AG08395 (cell line): ENCODE data around the gene SMPD3.
A peak's percentile ranks its signal among the peaks of the same experiment; 100 is the strongest.

Experiments
- DNase-seq: peaks from one replicate; pipeline ENCODE4 v3.0.0; 2012; ENCODE audit warnings: mixed read lengths, low spot score

The SMPD3 gene

GRCh38 chr16:68472581-68472980 lies 24.3 kb upstream of the SMPD3 start:
- DNase-seq, result no peak

DNA sequence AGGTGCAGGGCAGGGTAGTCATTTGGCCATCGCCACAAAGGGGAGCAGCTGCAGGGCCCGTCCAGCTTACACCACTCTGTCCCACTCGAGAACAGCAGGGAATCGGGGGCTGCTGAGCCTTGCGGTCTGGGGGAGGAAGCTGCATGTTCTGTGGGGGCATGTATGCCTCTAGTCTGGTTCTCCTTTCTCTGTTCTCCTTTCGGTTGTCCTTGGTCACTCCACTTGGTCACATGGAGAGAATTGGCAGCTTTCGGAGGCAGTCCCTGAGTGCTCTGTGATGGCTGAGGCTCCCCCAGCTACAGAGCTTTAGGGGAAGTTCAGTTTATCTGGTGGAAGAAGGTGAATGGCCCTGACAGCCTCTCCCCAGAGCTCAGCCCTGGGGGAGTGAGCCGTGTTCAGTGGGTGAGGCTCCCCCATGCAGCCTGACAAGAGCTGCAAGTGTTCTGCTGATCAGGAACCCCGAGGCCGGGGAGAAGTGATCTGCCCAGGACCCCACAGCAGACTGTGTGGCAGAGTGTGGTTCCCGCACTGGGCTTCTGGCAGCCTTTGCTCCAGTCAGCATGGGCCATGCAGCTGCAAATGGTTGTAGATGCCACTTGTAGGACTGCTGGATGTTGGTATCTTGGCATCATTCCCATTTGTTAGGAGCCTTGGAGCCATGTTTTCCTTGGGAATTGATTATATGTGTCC lies 22.3 kb upstream of the SMPD3 start:
- no peak for DNase-seq

- no peak for DNase-seq
These were observed 21.6 kb upstream of the SMPD3 start for GRCh38 chr16:68469796-68470460.

GRCh38 chr16:68468842-68469241 lies 20.5 kb upstream of the SMPD3 start:
- DNase-seq, result no peak

DNA sequence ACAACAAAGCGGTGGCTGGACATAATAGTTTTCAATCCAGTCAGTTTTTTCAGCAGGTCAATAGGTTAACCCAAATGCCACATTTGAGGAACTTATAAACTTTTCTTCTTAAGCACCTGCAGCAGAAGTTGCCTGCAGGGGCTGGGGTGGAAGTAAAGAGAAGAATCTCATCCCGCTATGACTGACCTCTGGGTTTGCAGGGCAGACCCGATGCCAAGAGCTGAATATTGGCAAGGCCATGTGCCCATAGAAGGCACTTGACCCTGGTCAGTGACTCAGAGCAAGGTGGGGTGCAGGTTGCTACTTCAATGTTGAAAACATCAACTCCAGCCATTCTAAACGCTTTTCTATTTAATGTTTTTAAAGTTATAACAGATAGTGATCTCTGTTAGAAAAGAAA lies 17.9 kb upstream of the SMPD3 start:
- no peak for DNase-seq

DNA sequence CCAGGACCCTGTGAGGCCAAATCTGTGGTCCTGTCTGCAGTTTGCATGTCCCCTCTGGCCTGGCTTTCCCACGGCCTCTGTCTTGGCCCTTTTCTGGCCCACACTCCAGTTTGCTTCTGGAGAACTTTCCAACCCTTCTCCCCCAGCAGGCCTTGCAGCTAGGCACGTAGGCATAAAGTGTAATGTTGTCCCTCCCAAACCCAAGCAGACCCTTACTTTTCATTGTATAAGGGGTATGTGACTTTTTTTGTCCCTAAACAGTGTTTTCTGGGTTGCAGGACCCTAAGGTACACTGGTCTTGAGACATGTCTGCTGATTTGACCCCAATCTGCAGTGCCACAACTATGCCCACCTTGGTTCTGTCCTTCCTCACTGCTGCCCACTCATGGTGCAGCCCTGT lies 15.6 kb upstream of the SMPD3 start:
- DNase-seq, result no peak

DNA sequence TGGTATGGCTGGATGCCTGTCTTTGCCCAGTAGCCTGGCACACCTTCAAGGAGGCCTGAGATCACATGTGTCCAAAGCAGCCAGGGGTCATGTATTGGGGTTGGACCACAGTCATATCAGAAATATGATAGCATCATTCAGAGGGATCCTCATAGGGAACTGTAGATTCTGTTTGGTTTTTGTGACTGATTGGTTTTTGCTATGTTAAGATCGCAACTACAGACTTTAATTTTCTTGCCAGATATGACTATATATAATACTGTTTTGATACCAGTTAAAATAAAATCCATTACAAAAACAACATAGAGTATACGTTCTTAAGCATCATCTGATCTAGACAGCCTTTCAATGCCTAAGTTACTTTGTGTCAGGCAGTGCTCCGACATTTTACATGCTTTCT lies 11.8 kb upstream of the SMPD3 start:
- no peak for DNase-seq

DNA sequence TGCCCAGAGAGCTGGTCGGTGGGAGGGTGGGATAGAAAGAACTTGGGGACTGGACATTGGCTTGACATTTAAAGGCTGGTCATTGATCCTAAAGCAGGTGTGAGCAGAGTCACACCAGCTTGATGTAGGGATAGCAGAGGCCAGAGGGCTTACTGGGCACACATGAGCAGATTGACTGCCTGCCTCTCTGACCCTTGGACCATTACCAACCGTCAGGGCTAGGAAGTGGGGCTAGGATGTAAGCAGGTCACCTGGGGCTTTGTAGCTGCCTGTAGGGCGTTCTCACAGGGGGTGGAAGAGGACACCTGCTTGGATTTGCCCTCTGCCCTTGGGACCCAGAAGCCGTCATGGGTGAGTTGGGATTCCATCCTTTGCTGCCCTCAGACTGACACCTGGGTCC lies 11.1 kb upstream of the SMPD3 start:
- no peak for DNase-seq

- DNase-seq, result no peak
These were observed 10.2 kb upstream of the SMPD3 start for GRCh38 chr16:68458551-68458950.

GRCh38 chr16:68458101-68458500 lies 9.8 kb upstream of the SMPD3 start:
- no peak for DNase-seq

DNA sequence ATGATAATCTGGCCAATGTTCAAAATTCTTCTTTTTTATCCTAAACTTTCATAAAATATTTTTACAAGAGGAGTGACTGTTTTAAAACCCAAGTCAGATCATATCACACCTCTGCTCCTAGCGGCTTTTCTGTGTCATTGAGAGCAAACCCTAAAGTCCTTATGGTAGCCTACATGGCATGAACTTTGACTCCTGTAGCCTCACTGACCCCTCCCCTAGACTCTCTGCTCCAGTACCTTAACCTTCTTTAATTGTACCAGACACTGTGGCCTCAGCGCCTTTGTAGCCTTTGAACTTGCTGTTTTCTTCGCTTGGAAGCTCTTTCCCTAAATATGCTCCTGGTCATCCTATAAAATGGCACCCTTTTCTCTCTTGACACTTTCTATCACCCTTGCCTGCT lies 7.3 kb upstream of the SMPD3 start:
- DNase-seq, result no peak

GRCh38 chr16:68454920-68455435 lies 6.7 kb upstream of the SMPD3 start:
- no peak for DNase-seq

DNA sequence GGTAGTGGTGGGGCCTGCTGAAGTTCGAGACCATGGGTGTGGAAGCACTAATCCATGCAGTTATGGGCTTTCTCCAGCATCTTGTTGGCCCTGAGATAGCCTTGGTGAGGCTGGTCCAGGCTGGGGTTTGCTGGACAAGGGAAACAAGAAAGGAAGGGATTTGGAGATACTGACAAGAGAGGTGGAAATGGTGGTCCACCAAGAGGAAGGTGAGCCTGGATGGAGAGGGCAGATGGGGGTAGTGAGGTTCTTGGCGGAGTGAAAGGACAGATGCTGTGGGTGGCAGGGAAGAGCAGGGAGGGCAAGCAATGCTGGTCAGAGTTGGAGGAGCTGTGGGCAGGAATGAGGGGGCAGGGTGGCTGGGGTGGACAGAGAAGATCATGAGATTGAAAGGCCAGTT lies 5.5 kb upstream of the SMPD3 start:
- DNase-seq, result no peak

GRCh38 chr16:68452176-68452575 lies 3.9 kb upstream of the SMPD3 start:
- DNase-seq, result peak; percentile 71

- no peak for DNase-seq
These were observed 3.4 kb upstream of the SMPD3 start for GRCh38 chr16:68451676-68452075.

DNA sequence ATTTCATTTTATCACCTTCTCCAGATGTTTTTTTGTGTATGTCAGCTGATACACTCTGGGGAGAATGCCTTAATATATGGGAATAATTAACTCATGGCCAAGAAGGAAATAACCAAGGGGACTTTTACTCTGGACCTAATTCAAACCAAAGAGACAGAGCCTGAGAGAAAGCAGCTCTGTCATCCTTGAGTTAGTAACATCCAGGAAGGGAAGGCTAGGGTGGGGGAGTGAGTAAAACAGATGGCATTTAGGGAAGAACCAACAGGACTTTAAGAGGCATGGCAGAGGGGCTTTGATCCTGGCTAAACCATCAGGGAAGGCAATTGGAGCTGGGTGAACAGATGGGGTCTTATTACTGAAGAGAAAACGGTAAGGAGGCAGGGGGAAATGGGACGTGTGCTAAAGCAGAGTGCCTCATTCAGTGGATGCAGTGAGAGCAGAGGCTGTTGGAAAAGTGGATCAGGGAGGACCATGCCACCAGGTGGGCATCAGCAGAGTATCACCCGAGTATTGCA lies 2.5 kb upstream of the SMPD3 start:
- DNase-seq, result peak; percentile 35

- no peak for DNase-seq
These were observed 502 bp downstream of the SMPD3 start for GRCh38 chr16:68447653-68448359.

GRCh38 chr16:68446681-68447652 lies 1.3 kb downstream of the SMPD3 start:
- DNase-seq, result no peak

DNA sequence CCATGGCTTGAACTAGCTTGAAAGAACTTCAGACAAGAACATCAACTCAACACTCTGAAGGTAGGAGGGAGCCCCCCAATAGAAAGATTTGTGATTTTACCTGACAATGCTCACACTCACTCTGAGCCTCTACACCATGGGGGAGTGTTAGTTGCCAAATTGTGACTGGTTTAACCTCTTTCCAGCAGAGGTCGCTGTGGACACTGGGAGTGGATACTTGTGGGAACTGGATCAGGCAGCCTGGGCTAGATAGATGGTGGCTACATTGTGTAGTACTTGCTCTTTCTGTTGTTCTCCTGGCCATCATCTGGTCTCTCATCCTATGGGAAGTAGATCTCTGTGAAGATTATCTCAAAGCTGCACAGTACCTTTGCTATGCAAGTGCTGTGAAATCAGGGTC lies 2.9 kb downstream of the SMPD3 start:
- DNase-seq, result peak; percentile 56

DNA sequence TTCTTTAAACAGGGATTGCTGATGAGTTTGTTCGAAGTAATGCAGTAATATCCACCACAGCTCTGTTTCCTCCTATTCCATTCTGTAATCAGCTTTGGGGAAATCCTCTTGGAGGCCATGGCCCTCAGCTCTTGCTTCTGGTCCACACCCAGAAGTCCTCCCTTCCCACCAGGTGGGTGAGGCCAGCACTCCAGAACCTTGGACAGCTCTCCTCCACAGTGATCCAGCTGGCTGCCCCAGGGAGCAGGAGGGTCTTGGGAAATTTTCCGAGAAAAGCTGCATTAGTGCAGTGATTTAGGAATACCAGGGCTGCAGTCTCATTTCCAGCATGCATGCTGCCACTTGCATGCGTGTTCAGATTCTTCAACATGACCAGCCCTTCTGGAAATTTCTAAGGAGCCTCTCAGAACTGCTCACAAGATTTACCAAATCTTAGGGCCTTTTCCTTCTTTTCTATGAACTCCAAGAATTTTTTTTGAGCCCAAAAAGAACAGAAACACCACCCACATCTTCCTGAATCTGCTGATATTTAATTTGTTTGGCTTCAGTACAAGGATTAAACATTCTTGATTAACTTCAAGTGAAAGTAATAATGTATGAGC lies 4.2 kb downstream of the SMPD3 start:
- peak; percentile 48 for DNase-seq

DNA sequence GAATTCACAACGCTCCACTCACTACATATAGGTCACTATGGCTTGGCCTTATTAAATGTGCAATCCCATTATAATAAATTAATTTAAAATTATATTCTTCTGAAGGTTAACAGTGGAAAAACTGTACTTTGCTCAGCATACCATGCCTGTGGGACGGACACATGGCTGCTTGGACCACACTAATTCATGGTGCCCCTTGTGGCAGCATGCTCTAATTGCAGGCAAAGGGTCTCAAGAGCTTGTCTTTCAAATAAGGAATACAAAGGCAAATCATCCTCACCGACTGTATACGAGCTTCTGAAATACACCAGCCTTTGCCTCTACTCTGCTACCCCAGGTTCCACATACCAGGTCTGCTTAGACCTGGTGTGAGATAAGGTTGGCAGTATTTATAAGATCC lies 11.7 kb downstream of the SMPD3 start:
- no peak for DNase-seq
